ENCODE data around the gene RGS19. TPM values are rescaled to one million over a fixed set of nuclear protein-coding genes. Genes with fewer than 3 reads are reported as not detected.

The RGS19 gene
- total RNA-seq, 4 donors from 2014 or later, result 15.6 to 44.5 (median 20.4) TPM

DNA sequence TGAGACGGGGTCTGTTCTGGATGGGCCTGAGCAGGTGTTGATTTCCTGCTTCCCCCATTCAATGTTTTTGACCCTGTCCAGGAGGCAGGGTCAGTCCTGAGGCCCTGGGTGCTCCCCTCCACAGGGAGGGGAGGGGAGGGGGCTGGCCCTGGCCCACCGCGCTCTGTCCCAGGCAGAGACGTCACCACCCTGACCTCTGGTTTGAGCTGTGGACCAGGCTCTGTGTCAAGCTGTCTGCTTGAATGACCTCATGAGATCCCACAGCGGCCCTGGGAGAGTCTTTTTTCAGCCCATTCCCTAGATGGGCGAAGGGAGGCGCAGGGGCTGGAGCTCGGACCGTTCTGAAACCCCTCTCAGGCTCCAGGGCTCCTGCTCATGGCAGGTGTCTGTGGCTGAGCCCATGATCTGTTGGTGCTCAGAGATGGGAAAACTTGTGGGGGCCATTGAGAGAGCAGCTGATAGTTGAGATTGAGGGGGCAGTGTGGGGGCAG, 13.7 kb upstream of the RGS19 start:
- TF ChIP-seq, protein P1, sequence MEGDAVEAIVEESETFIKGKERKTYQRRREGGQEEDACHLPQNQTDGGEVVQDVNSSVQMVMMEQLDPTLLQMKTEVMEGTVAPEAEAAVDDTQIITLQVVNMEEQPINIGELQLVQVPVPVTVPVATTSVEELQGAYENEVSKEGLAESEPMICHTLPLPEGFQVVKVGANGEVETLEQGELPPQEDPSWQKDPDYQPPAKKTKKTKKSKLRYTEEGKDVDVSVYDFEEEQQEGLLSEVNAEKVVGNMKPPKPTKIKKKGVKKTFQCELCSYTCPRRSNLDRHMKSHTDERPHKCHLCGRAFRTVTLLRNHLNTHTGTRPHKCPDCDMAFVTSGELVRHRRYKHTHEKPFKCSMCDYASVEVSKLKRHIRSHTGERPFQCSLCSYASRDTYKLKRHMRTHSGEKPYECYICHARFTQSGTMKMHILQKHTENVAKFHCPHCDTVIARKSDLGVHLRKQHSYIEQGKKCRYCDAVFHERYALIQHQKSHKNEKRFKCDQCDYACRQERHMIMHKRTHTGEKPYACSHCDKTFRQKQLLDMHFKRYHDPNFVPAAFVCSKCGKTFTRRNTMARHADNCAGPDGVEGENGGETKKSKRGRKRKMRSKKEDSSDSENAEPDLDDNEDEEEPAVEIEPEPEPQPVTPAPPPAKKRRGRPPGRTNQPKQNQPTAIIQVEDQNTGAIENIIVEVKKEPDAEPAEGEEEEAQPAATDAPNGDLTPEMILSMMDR (IDR thresholded peaks at IDR 0.05; ENCODE audit: low read depth), result no peak

DNA sequence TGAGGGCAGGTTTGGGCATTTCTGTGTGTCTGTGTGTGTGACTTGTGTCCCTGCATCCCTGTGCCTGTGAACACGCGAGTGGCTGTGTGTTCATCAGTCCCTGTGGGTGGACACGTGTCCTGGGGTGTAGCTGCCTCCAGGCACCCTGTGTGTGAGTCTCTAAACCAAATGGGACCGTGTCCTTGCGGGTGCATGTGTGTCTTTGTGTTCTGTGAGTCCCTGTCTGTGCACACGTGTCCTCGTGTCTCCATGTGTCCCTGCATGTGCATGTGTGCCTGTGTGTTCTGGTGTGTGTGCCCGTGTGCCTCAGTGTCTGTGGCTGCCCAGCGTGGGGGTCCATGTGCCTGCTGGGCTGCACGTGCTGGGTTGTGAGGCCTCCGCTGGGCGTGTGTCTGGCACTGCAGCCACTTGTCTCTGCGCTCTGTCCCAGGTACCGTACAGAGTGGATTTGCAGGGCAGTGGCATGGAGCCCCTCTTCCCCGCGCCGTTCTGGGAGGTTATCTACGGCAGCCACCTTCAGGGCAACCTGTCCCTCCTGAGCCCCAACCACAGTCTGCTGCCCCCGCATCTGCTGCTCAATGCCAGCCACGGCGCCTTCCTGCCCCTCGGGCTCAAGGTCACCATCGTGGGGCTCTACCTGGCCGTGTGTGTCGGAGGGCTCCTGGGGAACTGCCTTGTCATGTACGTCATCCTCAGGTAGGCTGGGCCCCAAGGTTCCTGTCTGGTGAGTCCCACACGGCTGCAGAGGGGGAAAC, 13.1 kb upstream of the RGS19 start:
- TF ChIP-seq, protein P1 (IDR thresholded peaks at IDR 0.05; ENCODE audit: low read depth), result no peak

DNA sequence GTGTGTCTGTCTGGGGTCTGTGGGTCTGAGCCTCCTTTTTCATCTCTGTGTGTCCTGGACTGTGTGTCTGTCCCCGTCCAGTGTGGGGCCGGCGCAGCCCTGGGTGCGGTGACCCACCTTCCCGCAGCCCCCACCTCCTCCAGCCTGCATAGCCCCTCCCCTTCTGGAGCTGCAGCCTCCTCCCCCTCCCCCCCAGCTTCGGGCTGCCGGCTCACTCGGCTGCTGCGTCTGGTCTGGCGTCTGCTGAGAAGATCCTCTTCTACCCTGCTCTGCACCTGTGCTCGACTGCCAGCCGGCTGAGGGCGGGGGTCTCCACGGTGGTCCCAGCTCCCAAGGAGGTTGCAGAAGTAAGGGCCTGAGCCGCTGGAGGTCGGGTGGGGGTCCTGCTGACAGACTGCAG, 12.5 kb upstream of the RGS19 start:
- TF ChIP-seq, protein P1 (IDR thresholded peaks at IDR 0.05; ENCODE audit: low read depth), result no peak

DNA sequence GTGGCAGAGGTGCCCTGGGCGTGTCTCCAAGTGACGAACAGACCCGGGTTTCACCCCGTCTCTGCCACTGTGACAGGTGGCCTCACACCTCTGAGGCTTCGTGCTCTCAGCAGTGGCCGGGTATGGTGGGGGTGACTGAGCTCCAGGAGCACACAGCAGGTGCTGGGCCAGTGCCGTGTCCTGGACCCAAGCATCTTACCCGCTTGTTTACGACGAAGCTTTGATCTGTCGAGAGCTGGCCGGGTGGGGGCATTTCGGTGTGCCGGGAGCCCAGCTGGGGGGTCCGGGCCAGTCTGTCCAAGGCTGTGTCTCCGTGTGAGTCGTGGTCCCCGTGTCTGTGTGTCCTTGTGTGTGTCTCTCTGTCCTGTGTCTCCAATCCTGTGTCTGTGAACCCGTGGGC, 12.0 kb upstream of the RGS19 start:
- TF ChIP-seq, protein P1 (IDR thresholded peaks at IDR 0.05; ENCODE audit: low read depth), result no peak

DNA sequence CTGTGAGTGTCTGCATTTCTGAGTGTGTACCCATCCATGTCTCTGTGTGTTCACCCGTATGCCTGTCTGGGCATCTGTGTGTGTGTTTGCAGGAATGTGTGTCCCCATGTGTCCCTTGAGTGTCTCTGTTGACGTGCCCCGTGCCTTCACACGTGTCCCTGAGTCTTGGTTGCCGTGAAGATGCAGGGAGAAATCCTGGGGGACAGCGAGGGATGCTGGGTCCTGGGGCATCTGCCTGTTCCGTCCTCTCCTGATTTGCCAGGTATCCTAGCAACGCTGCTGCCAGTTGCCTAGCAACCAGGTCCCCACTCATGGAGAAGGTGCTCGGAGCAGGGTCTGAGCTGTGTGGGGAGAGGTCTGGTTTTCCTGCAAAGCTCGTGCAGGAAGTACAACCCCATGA, 10.8 kb upstream of the RGS19 start:
- TF ChIP-seq, protein P1 (IDR thresholded peaks at IDR 0.05; ENCODE audit: low read depth), result no peak

DNA sequence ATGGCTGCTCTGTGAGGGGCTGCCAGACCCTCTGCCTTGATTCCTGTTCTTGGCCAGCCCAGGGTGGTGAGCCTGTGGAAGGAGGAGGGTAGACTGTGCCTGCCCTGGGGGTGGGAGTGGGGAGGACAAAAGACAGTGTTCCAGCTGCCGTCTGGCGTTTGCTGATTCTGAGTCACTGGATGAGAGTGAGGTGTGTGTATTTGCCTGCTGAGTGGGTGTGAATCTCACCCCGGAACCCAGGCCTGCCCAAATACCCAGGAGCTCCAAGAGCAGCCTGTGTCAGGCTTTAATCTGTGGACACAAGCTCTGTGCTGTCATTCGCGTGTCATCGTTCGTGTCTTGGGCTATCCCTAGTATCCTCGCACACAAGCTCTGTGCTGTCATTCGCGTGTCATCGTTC, 7.5 kb upstream of the RGS19 start:
- TF ChIP-seq, protein P1 (IDR thresholded peaks at IDR 0.05; ENCODE audit: low read depth), result no peak

DNA sequence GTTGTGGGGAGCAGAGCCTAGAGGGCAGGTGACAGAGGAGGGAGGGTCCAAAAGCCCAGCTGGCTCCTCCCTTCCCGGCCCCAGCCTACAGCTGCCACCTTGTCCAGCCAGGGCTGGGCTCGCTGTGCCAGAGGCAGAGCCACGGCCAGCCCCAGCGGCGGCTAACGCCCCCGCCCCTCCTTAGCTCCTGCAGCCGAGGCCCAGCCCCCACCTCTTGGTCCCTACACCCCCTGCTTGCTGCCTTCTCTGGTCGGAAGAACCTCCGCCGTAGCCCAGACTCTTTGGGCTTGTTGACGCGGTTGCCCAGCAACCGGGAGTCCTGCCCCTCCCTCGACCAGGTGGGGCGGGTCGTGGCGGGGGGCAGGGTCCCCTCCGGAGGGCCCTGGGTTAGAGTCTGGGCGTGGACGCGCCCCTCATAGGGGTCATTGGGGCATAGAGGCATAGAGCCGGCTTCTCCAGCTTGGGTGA, 5.4 kb upstream of the RGS19 start:
- TF ChIP-seq, protein P1 (IDR thresholded peaks at IDR 0.05; ENCODE audit: low read depth), result no peak

Data from subcutaneous adipose tissue (tissue), 4 donors.